Breast epithelium (tissue), 4 donors: ENCODE data around the gene TECR. TPM values are rescaled to one million over a fixed set of nuclear protein-coding genes. Genes with fewer than 3 reads are reported as not detected.

ENCODE experiments used
- DNase-seq, 2 donors: peaks; one replicate each; pipeline ENCODE4 v3.0.0-alpha.2; 2019; ENCODE audit warnings: low spot score in 2 of 2
- H3K27ac ChIP-seq, 2 donors: fragments of 200-600 bp; sonication (generic) in 1 of 2; one replicate each; pipeline ENCODE4 v1.5.1; 2016 to 2019; ENCODE audit warnings: mild to moderate bottlenecking in 1 of 2
- H3K27me3 ChIP-seq, 2 donors: fragments of 200-600 bp; sonication (generic) in 1 of 2; one replicate each; pipeline versions ENCODE4 v1.5.1 to v1.6.0; 2017 to 2019; ENCODE audit warnings: control low read depth in 1 of 2, mild to moderate bottlenecking in 1 of 2
- H3K36me3 ChIP-seq: fragments of 200-600 bp; one replicate; pipeline ENCODE4 v1.5.1; 2019
- H3K4me1 ChIP-seq, 2 donors: fragments of 200-600 bp; sonication (generic); one replicate each; pipeline ENCODE4 v1.5.1; 2016 to 2019; ENCODE audit warnings: control low read depth in 1 of 2
- H3K4me3 ChIP-seq, 3 donors: fragments of 200-600 bp; sonication (generic); 1 replicate in 2 of 3; 2 replicates in 1 of 3; pipeline ENCODE4 v1.5.1; 2016 to 2019; ENCODE audit warnings: mild to moderate bottlenecking in 3 of 3, moderate library complexity in 2 of 3
- H3K9me3 ChIP-seq, 2 donors: fragments of 200-600 bp; sonication (generic) in 1 of 2; one replicate each; pipeline ENCODE4 v1.5.1; 2016 to 2019; ENCODE audit warnings: control low read depth in 1 of 2
- CTCF ChIP-seq, 3 donors: fragments of 450-650 bp; IDR thresholded peaks; one replicate each; pipeline ENCODE4 v1.5.1; 2016 to 2017; ENCODE audit warnings: antibody characterized with exemption in 3 of 3, mild to moderate bottlenecking in 3 of 3, moderate library complexity in 3 of 3
- POLR2A ChIP-seq: fragments of 450-650 bp; IDR thresholded peaks from one replicate; pipeline ENCODE4 v1.6.1; 2016; ENCODE audit warnings: antibody characterized with exemption, mild to moderate bottlenecking, moderate library complexity
- POLR2AphosphoS5 ChIP-seq, 3 donors: sonication (generic); formaldehyde crosslinking; IDR thresholded peaks; one replicate each; pipeline ENCODE4 v1.6.1; 2017; ENCODE audit warnings: antibody characterized with exemption in 3 of 3
- intact Hi-C: fragments of 100-400 bp; cut with DNase I; formaldehyde crosslinking; loops from one replicate; pipeline ENCODE4 v1.15.1; 2023; ENCODE audit warnings: low total_unique reads
- total RNA-seq, 3 donors: library from RNA; depleted of rRNA; stranded (reverse); fragments of >200 nt; gene quantifications; one replicate each; pipeline ENCODE4 v1.1.0, GENCODE V29; 2016

TECR gene
- total RNA-seq, 3 donors from 2014 or later = 36.1 to 66.9 (median 43.4) TPM

- no peak for DNase-seq
- no peaks in the 10 kb centered on the region for H3K9me3 ChIP-seq
- H3K4me1 ChIP-seq = peaks cover 7 to 9% of the 10 kb centered on the region in 2 donors
- peaks cover 5% of the 10 kb centered on the region for H3K36me3 ChIP-seq
- peak overlapping the region in 1 of 2 donors; percentile 64 for H3K27ac ChIP-seq
- intact Hi-C loops = no loop called here
- no peak overlapping the region for H3K4me3 ChIP-seq
- no peaks in the 10 kb centered on the region for H3K27me3 ChIP-seq
- no peak for TF ChIP-seq POLR2AphosphoS5 (IDR thresholded peaks at IDR 0.05)
- TF ChIP-seq POLR2A = no peak
- no peak for TF ChIP-seq CTCF (IDR thresholded peaks at IDR 0.05)
Measured at GRCh38 chr19:14511229-14511593, 18.2 kb upstream of the TECR start.

- no peak overlapping the region for H3K4me3 ChIP-seq
- no peak for DNase-seq
- no peaks in the 10 kb centered on the region for H3K9me3 ChIP-seq
- no peaks in the 10 kb centered on the region for H3K27me3 ChIP-seq
- intact Hi-C loops = no loop called here
- H3K4me1 ChIP-seq = peaks cover 7 to 17% of the 10 kb centered on the region in 2 donors
- no peak overlapping the region for H3K27ac ChIP-seq
- H3K36me3 ChIP-seq = peaks cover 5% of the 10 kb centered on the region
- TF ChIP-seq CTCF (IDR thresholded peaks at IDR 0.05) (no peak), POLR2AphosphoS5 (IDR thresholded peaks at IDR 0.05) (no peak)
Measured at GRCh38 chr19:14512406-14512961, 16.9 kb upstream of the TECR start.

GRCh38 chr19:14514215-14514863 is 15.1 kb upstream of the TECR start:
- Histone ChIP-seq H3K27me3 (no peaks in the 10 kb centered on the region), H3K9me3 (no peaks in the 10 kb centered on the region), H3K36me3 (peaks cover 5% of the 10 kb centered on the region), H3K4me3 (no peak overlapping the region), H3K27ac (peak overlapping the region in 1 of 2 donors; percentile 100), H3K4me1 (peaks cover 7 to 17% of the 10 kb centered on the region in 2 donors)
- no peak for DNase-seq
- intact Hi-C loops = no loop called here
- TF ChIP-seq POLR2AphosphoS5 (IDR thresholded peaks at IDR 0.05) = no peak
- no peak for TF ChIP-seq POLR2A
- no peak for TF ChIP-seq CTCF (IDR thresholded peaks at IDR 0.05)

- peak overlapping the region in 2 of 3 donors; percentile 89 to 92 for H3K4me3 ChIP-seq
- no peaks in the 10 kb centered on the region for H3K27me3 ChIP-seq
- H3K36me3 ChIP-seq = peaks cover 5% of the 10 kb centered on the region
- peaks cover 7 to 17% of the 10 kb centered on the region in 2 donors for H3K4me1 ChIP-seq
- TF ChIP-seq POLR2A (no peak), CTCF (IDR thresholded peaks at IDR 0.05) (no peak), POLR2AphosphoS5 (IDR thresholded peaks at IDR 0.05) (no peak)
- no peaks in the 10 kb centered on the region for H3K9me3 ChIP-seq
- DNase-seq = no peak
- H3K27ac ChIP-seq = peak overlapping the region; percentile 99 to 100
- intact Hi-C loops = no loop called here
Measured at GRCh38 chr19:14515501-14516047, 13.8 kb upstream of the TECR start.

GRCh38 chr19:14516048-14516534 is 13.3 kb upstream of the TECR start:
- H3K36me3 ChIP-seq = peaks cover 5% of the 10 kb centered on the region
- H3K4me3 ChIP-seq = peak overlapping the region; percentile 83 to 92 (median 89)
- H3K27me3 ChIP-seq = no peaks in the 10 kb centered on the region
- intact Hi-C loops = no loop called here
- peak overlapping the region; percentile 99 to 100 for H3K27ac ChIP-seq
- DNase-seq = no peak
- no peaks in the 10 kb centered on the region for H3K9me3 ChIP-seq
- no peak for TF ChIP-seq POLR2AphosphoS5 (IDR thresholded peaks at IDR 0.05)
- no peak for TF ChIP-seq POLR2A
- no peak for TF ChIP-seq CTCF (IDR thresholded peaks at IDR 0.05)
- H3K4me1 ChIP-seq = peaks cover 7 to 17% of the 10 kb centered on the region in 2 donors
